Uterus (tissue), 4 donors: Measurements from ENCODE around the gene RAP1GAP. TPM values are rescaled to one million over a fixed set of nuclear protein-coding genes. Genes with fewer than 3 reads are reported as not detected.

Experiments used
- DNase-seq, 2 donors: peaks; one replicate each; pipeline ENCODE4 v3.0.0-alpha.2; 2019 to 2020
- H3K27ac ChIP-seq, 2 donors: fragments of 200-600 bp; sonication (generic); 1 replicate in 1 of 2; 2 replicates in 1 of 2; pipeline ENCODE4 v1.5.1; 2016 to 2018
- H3K27me3 ChIP-seq, 2 donors: fragments of 200-600 bp; sonication (generic); one replicate each; pipeline ENCODE4 v1.5.1; 2018 to 2019; ENCODE audit warnings: control low read depth in 1 of 2
- H3K36me3 ChIP-seq, 2 donors: fragments of 200-600 bp; sonication (generic); one replicate each; pipeline ENCODE4 v1.5.1; 2019; ENCODE audit warnings: control low read depth in 1 of 2
- H3K4me1 ChIP-seq, 2 donors: fragments of 200-600 bp; sonication (generic); one replicate each; pipeline ENCODE4 v1.5.1; 2018 to 2019; ENCODE audit warnings: control low read depth in 1 of 2
- H3K4me3 ChIP-seq, 2 donors: fragments of 200-600 bp; sonication (generic); 1 replicate in 1 of 2; 2 replicates in 1 of 2; pipeline ENCODE4 v1.5.1; 2018 to 2019; ENCODE audit warnings: mild to moderate bottlenecking in 1 of 2
- H3K9me3 ChIP-seq, 2 donors: fragments of 200-600 bp; sonication (generic); one replicate each; pipeline ENCODE4 v1.5.1; 2019; ENCODE audit warnings: control low read depth in 1 of 2
- POLR2A ChIP-seq, 2 donors: fragments of 450-650 bp; IDR thresholded peaks; one replicate each; pipeline ENCODE4 v1.6.1; 2016; ENCODE audit warnings: antibody characterized with exemption in 2 of 2, mild to moderate bottlenecking in 1 of 2, moderate library complexity in 1 of 2
- intact Hi-C: fragments of 100-400 bp; cut with DNase I; formaldehyde crosslinking; loops from one replicate; pipeline ENCODE4 v1.15.1; 2023; ENCODE audit warnings: low total_unique reads
- total RNA-seq, 4 donors: library from RNA; depleted of rRNA in 3 of 4; stranded (reverse); fragments of >200 nt in 3 of 4; gene quantifications; one replicate each; pipeline versions ENCODE4 v1.1.0 to v1.2.4, GENCODE V29; 2014 to 2023
- TF ChIP-seq, protein P1 (sequence below), 4 experiments: fragments of 200-600 bp in 2 of 4; fragments of 450-650 bp in 2 of 4; sonication (generic) in 2 of 4; IDR thresholded peaks; one replicate each; pipeline ENCODE4 v1.5.1; 2016 to 2019; ENCODE audit warnings: antibody characterized with exemption in 4 of 4, mild to moderate bottlenecking in 2 of 4, moderate library complexity in 1 of 4
- donor health status: DM: yes; HTN: yes; CAD: no.

RAP1GAP gene
- total RNA-seq, 4 donors from 2014 or later = 0.18 to 6.9 TPM; not detected in 2

DNA sequence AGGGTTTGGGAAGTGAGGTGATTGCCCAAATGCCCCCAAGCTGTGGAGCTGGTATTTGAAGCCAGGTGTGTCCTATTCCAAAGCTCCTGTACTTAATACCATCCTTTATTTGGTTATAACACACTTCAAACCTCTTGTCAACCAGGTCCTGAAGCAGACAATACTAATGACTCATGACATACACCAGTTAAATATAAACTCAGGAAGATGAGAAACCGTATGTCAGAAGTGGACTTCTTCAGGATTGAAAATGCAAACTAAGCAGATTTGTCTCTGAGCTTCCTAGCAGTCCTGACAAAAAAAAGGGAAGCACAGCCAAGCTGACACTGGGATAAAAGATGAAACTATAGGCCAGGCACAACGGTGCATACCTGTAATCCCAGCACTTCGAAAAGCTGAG lies 89.4 kb downstream of the RAP1GAP start:
- H3K9me3 ChIP-seq = no peaks in the 10 kb centered on the region
- H3K27me3 ChIP-seq = no peaks in the 10 kb centered on the region
- DNase-seq = no peak
- no peak overlapping the region for H3K4me3 ChIP-seq
- TF ChIP-seq, protein P1, sequence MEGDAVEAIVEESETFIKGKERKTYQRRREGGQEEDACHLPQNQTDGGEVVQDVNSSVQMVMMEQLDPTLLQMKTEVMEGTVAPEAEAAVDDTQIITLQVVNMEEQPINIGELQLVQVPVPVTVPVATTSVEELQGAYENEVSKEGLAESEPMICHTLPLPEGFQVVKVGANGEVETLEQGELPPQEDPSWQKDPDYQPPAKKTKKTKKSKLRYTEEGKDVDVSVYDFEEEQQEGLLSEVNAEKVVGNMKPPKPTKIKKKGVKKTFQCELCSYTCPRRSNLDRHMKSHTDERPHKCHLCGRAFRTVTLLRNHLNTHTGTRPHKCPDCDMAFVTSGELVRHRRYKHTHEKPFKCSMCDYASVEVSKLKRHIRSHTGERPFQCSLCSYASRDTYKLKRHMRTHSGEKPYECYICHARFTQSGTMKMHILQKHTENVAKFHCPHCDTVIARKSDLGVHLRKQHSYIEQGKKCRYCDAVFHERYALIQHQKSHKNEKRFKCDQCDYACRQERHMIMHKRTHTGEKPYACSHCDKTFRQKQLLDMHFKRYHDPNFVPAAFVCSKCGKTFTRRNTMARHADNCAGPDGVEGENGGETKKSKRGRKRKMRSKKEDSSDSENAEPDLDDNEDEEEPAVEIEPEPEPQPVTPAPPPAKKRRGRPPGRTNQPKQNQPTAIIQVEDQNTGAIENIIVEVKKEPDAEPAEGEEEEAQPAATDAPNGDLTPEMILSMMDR (IDR thresholded peaks at IDR 0.05) = no peak
- no peak for TF ChIP-seq POLR2A (IDR thresholded peaks at IDR 0.05)
- no peaks in the 10 kb centered on the region for H3K36me3 ChIP-seq
- no peak overlapping the region for H3K27ac ChIP-seq
- no peaks in the 10 kb centered on the region for H3K4me1 ChIP-seq
- intact Hi-C loops = no loop called here

DNA sequence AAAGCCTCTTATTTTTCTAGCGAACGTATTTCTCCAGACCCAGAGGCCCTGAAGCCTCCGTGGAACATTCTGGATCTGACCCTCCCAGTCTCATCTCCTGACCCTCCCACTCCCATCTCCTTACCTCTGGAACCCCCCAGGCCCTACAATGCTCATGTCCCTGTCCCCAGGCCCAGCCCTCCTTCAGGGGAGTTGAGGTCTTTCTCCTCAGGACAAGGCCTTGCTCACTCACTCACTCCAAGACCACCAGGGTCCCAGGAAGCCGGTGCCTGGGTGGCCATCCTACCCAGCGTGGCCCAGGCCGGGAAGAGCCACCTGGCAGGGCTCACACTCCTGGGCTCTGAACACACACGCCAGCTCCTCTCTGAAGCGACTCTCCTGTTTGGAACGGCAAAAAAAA lies 91.2 kb downstream of the RAP1GAP start:
- H3K27me3 ChIP-seq = no peaks in the 10 kb centered on the region
- H3K4me3 ChIP-seq = no peak overlapping the region
- no peaks in the 10 kb centered on the region for H3K4me1 ChIP-seq
- H3K27ac ChIP-seq = no peak overlapping the region
- DNase-seq = no peak
- H3K36me3 ChIP-seq = no peaks in the 10 kb centered on the region
- intact Hi-C loops = no loop called here
- no peak for TF ChIP-seq POLR2A (IDR thresholded peaks at IDR 0.05)
- TF ChIP-seq, protein P1 (IDR thresholded peaks at IDR 0.05) = no peak
- H3K9me3 ChIP-seq = no peaks in the 10 kb centered on the region

DNA sequence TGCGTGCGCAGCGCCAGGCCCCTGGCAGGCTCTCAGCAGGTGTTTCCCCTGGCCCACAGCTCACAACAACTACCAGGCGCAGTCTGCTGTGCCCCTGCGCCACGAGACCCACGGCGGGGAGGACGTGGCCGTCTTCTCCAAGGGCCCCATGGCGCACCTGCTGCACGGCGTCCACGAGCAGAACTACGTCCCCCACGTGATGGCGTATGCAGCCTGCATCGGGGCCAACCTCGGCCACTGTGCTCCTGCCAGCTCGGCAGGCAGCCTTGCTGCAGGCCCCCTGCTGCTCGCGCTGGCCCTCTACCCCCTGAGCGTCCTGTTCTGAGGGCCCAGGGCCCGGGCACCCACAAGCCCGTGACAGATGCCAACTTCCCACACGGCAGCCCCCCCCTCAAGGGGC lies 91.8 kb downstream of the RAP1GAP start:
- intact Hi-C loops = no loop called here
- no peak for DNase-seq
- TF ChIP-seq, protein P1 (IDR thresholded peaks at IDR 0.05) = no peak
- TF ChIP-seq POLR2A (IDR thresholded peaks at IDR 0.05) = no peak
- H3K4me1 ChIP-seq = no peaks in the 10 kb centered on the region
- no peak overlapping the region for H3K4me3 ChIP-seq
- no peak overlapping the region for H3K27ac ChIP-seq
- no peaks in the 10 kb centered on the region for H3K9me3 ChIP-seq
- H3K36me3 ChIP-seq = no peaks in the 10 kb centered on the region
- no peaks in the 10 kb centered on the region for H3K27me3 ChIP-seq

DNA sequence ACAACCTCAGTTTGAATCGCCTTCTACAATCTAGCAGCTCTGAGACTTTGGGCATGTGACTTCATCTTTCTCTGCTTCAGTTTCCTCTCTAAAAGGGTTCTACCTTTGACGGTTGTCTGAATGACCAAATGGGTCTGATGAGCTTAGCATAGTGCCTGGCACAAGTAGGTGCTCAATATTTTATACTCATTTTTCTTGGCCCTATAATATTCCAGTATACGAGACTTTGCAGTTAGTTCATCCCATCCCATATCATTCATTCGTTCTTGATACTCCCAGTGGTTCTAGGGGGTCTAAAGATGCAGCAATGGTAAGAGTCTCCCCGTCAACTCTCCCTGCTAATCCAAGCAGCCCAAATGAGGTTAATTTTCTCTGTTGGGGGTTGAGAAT lies 92.4 kb downstream of the RAP1GAP start:
- H3K27me3 ChIP-seq = no peaks in the 10 kb centered on the region
- no peak overlapping the region for H3K27ac ChIP-seq
- H3K4me3 ChIP-seq = no peak overlapping the region
- no peaks in the 10 kb centered on the region for H3K9me3 ChIP-seq
- DNase-seq = no peak
- H3K36me3 ChIP-seq = no peaks in the 10 kb centered on the region
- TF ChIP-seq POLR2A (IDR thresholded peaks at IDR 0.05) = no peak
- TF ChIP-seq, protein P1 (IDR thresholded peaks at IDR 0.05) = no peak
- no peaks in the 10 kb centered on the region for H3K4me1 ChIP-seq
- intact Hi-C loops = no loop called here

DNA sequence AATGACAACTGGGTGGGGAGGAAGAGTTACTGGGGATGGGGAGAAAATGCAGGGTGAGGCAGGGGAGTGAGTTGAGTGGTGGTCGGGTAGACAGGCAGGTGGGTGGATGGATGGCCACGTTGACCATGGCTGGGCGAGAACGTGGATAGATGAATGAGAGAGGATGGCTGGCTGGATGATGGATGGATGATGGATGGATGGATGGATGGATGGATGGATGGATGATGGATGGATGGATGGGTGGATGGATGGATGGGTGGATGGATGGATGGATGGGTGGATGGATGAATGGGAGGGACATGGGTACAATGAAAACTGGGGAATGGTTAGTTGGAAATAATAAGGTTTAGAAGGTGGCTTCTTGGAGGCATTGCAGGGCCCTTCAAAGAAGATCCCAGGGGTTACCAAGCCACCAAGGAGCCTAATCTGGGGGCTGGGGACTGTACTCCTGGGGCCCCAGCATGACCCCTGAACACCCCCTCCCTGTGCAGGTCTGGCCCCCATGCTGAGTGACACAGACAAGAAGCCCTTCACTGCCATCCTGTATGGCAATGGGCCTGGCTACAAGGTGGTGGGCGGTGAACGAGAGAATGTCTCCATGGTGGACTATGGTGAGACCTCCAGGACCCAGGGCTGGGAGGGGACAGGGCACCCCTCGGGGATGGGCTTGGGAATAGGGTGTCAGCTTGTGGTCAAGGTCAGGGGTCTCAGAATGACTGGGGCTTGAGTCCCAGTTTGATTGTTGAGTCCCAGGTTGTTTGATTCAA lies 92.9 kb downstream of the RAP1GAP start:
- no peak for DNase-seq
- TF ChIP-seq, protein P1 (IDR thresholded peaks at IDR 0.05) = no peak
- no peak for TF ChIP-seq POLR2A (IDR thresholded peaks at IDR 0.05)
- H3K27ac ChIP-seq = no peak overlapping the region
- H3K27me3 ChIP-seq = no peaks in the 10 kb centered on the region
- H3K4me1 ChIP-seq = no peaks in the 10 kb centered on the region
- H3K4me3 ChIP-seq = no peak overlapping the region
- intact Hi-C loops = no loop called here
- no peaks in the 10 kb centered on the region for H3K36me3 ChIP-seq
- H3K9me3 ChIP-seq = no peaks in the 10 kb centered on the region
